HEK293 (cell line): ENCODE data around the gene IARS2.

Experiments
- EGR2 ChIP-seq: fragments of 450-650 bp; formaldehyde crosslinking; IDR thresholded peaks from 2 replicates; pipeline ENCODE4 v1.5.1; 2016; ENCODE audit warnings: low read depth, missing biosample characterization, missing genetic modification characterization
- GLI4 ChIP-seq: fragments of 450-650 bp; formaldehyde crosslinking; IDR thresholded peaks from 2 replicates; pipeline ENCODE4 v1.5.1; 2016; ENCODE audit warnings: missing biosample characterization, missing genetic modification characterization
- HOXD13 ChIP-seq: sonication (generic); formaldehyde crosslinking; IDR thresholded peaks from 2 replicates; pipeline ENCODE4 v1.8.0; 2022; ENCODE audit warnings: missing genetic modification reagents, borderline replicate concordance
- OSR2 ChIP-seq: fragments of 450-650 bp; formaldehyde crosslinking; IDR thresholded peaks from 2 replicates; pipeline ENCODE4 v1.5.1; 2016; ENCODE audit warnings: missing biosample characterization, missing genetic modification characterization
- SP3 ChIP-seq: fragments of 450-650 bp; formaldehyde crosslinking; IDR thresholded peaks from 2 replicates; pipeline ENCODE4 v1.5.1; 2016; ENCODE audit warnings: missing biosample characterization, missing genetic modification characterization
- TRIM28 ChIP-seq: IDR thresholded peaks from 2 replicates; pipeline ENCODE4 v1.6.1; 2011; ENCODE audit warnings: low read length, control low read depth, borderline replicate concordance
- ZBTB1 ChIP-seq: fragments of 450-650 bp; formaldehyde crosslinking; IDR thresholded peaks from 2 replicates; pipeline ENCODE4 v1.5.1; 2016; ENCODE audit warnings: missing biosample characterization, missing genetic modification characterization
- ZEB2 ChIP-seq: fragments of 450-650 bp; formaldehyde crosslinking; IDR thresholded peaks from 2 replicates; pipeline ENCODE4 v1.5.1; 2016; ENCODE audit warnings: missing biosample characterization, missing genetic modification characterization
- ZFP37 ChIP-seq: fragments of 450-650 bp; formaldehyde crosslinking; IDR thresholded peaks from 2 replicates; pipeline ENCODE4 v1.5.1; 2016; ENCODE audit warnings: missing biosample characterization, missing genetic modification characterization
- ZFP69B ChIP-seq: fragments of 450-650 bp; formaldehyde crosslinking; IDR thresholded peaks from 2 replicates; pipeline ENCODE4 v1.5.1; 2016; ENCODE audit warnings: missing biosample characterization, missing genetic modification characterization
- ZNF175 ChIP-seq: fragments of 450-650 bp; formaldehyde crosslinking; IDR thresholded peaks from 2 replicates; pipeline ENCODE4 v1.5.1; 2016; ENCODE audit warnings: missing biosample characterization, missing genetic modification characterization
- ZNF202 ChIP-seq: fragments of 450-650 bp; formaldehyde crosslinking; IDR thresholded peaks from 2 replicates; pipeline ENCODE4 v1.5.1; 2016; ENCODE audit warnings: missing biosample characterization, missing genetic modification characterization, borderline replicate concordance
- ZNF223 ChIP-seq: fragments of 450-650 bp; formaldehyde crosslinking; IDR thresholded peaks from 2 replicates; pipeline ENCODE4 v1.5.1; 2016; ENCODE audit warnings: missing biosample characterization, missing genetic modification characterization
- ZNF302 ChIP-seq: fragments of 450-650 bp; formaldehyde crosslinking; IDR thresholded peaks from 2 replicates; pipeline ENCODE4 v1.5.1; 2016; ENCODE audit warnings: missing biosample characterization, missing genetic modification characterization, low read depth
- ZNF324 ChIP-seq: fragments of 450-650 bp; formaldehyde crosslinking; IDR thresholded peaks from 2 replicates; pipeline ENCODE4 v1.5.1; 2016; ENCODE audit warnings: missing biosample characterization, missing genetic modification characterization
- ZNF391 ChIP-seq: fragments of 450-650 bp; formaldehyde crosslinking; IDR thresholded peaks from 2 replicates; pipeline ENCODE4 v1.5.1; 2016; ENCODE audit warnings: low read depth, missing biosample characterization, missing genetic modification characterization, borderline replicate concordance
- ZNF416 ChIP-seq: fragments of 450-650 bp; formaldehyde crosslinking; IDR thresholded peaks from 2 replicates; pipeline ENCODE4 v1.5.1; 2016; ENCODE audit warnings: missing biosample characterization, missing genetic modification characterization
- ZNF558 ChIP-seq: fragments of 450-650 bp; formaldehyde crosslinking; IDR thresholded peaks from 2 replicates; pipeline ENCODE4 v1.5.1; 2016; ENCODE audit warnings: missing biosample characterization, missing genetic modification characterization
- ZNF768 ChIP-seq: fragments of 450-650 bp; formaldehyde crosslinking; IDR thresholded peaks from 2 replicates; pipeline ENCODE4 v1.5.1; 2018; ENCODE audit warnings: missing biosample characterization, mild to moderate bottlenecking, missing genetic modification characterization
- TF ChIP-seq, protein P1 (sequence below): fragments of 450-650 bp; formaldehyde crosslinking; optimal IDR thresholded peaks from 2 replicates; pipeline ENCODE3; 2016; ENCODE audit warnings: missing biosample characterization, mild to moderate bottlenecking, missing genetic modification characterization
- TF ChIP-seq, protein P2 (sequence below): fragments of 450-650 bp; formaldehyde crosslinking; IDR thresholded peaks from 2 replicates; pipeline ENCODE4 v1.5.1; 2016; ENCODE audit warnings: missing biosample characterization, missing genetic modification characterization
- TF ChIP-seq, protein P3 (sequence below): fragments of 450-650 bp; formaldehyde crosslinking; IDR thresholded peaks from 2 replicates; pipeline ENCODE4 v1.5.1; 2016; ENCODE audit warnings: missing biosample characterization, missing genetic modification characterization
- TF ChIP-seq, protein P4 (sequence below): fragments of 450-650 bp; formaldehyde crosslinking; IDR thresholded peaks from 2 replicates; pipeline ENCODE4 v1.5.1; 2016; ENCODE audit warnings: missing biosample characterization, missing genetic modification characterization
- TF ChIP-seq, protein P5 (sequence below): fragments of 450-650 bp; formaldehyde crosslinking; conservative IDR thresholded peaks from 2 replicates; pipeline ENCODE4 v1.5.1; 2016; ENCODE audit warnings: low read depth, missing biosample characterization, missing genetic modification characterization
- TF ChIP-seq, protein P6 (sequence below): fragments of 450-650 bp; formaldehyde crosslinking; IDR thresholded peaks from 2 replicates; pipeline ENCODE4 v1.5.1; 2016; ENCODE audit warnings: missing biosample characterization, missing genetic modification characterization, low read depth

Gene IARS2

DNA sequence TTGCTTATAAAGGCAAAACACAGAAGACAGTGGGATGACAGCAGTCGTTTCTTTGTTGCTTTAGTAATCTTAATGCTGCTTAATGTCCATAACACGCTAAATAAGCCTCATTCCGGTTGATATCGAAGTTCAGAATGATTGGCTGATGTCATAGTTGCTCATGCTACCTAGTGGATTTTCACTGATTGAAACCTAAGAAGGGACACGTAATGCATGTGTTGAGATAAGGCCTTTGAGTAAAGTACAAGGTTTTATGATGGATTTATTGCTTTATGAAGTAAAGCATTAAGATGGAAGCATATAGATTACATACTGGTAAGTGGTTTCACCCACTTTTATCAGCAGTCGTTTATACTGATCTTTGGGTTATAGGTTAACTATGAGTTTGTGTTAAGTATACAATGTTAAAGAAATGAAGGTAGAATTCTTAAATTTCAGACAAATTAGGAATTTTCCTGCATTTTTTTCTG lies 25.1 kb downstream of the IARS2 start (continued):
- TF ChIP-seq, protein P1, sequence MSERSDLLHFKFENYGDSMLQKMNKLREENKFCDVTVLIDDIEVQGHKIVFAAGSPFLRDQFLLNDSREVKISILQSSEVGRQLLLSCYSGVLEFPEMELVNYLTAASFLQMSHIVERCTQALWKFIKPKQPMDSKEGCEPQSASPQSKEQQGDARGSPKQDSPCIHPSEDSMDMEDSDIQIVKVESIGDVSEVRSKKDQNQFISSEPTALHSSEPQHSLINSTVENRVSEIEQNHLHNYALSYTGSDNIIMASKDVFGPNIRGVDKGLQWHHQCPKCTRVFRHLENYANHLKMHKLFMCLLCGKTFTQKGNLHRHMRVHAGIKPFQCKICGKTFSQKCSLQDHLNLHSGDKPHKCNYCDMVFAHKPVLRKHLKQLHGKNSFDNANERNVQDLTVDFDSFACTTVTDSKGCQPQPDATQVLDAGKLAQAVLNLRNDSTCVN (tag by site-specific recombination), result no peak
- TF ChIP-seq GLI4 (tag by site-specific recombination), result no peak
- TF ChIP-seq ZNF768, result no peak
- TF ChIP-seq ZEB2 (tag by site-specific recombination), result peak; percentile 99
- peak; percentile 84; the same call in 1 of the 2 replicates for TF ChIP-seq ZNF558 (tag by site-specific recombination)
- TF ChIP-seq, protein P2, sequence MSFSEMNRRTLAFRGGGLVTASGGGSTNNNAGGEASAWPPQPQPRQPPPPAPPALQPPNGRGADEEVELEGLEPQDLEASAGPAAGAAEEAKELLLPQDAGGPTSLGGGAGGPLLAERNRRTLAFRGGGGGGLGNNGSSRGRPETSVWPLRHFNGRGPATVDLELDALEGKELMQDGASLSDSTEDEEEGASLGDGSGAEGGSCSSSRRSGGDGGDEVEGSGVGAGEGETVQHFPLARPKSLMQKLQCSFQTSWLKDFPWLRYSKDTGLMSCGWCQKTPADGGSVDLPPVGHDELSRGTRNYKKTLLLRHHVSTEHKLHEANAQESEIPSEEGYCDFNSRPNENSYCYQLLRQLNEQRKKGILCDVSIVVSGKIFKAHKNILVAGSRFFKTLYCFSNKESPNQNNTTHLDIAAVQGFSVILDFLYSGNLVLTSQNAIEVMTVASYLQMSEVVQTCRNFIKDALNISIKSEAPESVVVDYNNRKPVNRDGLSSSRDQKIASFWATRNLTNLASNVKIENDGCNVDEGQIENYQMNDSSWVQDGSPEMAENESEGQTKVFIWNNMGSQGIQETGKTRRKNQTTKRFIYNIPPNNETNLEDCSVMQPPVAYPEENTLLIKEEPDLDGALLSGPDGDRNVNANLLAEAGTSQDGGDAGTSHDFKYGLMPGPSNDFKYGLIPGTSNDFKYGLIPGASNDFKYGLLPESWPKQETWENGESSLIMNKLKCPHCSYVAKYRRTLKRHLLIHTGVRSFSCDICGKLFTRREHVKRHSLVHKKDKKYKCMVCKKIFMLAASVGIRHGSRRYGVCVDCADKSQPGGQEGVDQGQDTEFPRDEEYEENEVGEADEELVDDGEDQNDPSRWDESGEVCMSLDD, result no peak
- TF ChIP-seq ZBTB1 (tag by site-specific recombination), result peak; percentile 88; the same call in 1 of the 2 replicates
- TF ChIP-seq SP3 (tag by site-specific recombination), result peak; percentile 56
- TF ChIP-seq, protein P3, sequence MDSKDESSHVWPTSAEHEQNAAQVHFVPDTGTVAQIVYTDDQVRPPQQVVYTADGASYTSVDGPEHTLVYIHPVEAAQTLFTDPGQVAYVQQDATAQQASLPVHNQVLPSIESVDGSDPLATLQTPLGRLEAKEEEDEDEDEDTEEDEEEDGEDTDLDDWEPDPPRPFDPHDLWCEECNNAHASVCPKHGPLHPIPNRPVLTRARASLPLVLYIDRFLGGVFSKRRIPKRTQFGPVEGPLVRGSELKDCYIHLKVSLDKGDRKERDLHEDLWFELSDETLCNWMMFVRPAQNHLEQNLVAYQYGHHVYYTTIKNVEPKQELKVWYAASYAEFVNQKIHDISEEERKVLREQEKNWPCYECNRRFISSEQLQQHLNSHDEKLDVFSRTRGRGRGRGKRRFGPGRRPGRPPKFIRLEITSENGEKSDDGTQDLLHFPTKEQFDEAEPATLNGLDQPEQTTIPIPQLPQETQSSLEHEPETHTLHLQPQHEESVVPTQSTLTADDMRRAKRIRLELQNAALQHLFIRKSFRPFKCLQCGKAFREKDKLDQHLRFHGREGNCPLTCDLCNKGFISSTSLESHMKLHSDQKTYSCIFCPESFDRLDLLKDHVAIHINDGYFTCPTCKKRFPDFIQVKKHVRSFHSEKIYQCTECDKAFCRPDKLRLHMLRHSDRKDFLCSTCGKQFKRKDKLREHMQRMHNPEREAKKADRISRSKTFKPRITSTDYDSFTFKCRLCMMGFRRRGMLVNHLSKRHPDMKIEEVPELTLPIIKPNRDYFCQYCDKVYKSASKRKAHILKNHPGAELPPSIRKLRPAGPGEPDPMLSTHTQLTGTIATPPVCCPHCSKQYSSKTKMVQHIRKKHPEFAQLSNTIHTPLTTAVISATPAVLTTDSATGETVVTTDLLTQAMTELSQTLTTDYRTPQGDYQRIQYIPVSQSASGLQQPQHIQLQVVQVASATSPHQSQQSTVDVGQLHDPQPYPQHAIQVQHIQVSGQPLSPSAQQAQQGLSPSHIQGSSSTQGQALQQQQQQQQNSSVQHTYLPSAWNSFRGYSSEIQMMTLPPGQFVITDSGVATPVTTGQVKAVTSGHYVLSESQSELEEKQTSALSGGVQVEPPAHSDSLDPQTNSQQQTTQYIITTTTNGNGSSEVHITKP (tag by site-specific recombination), result peak; percentile 93
- TF ChIP-seq ZNF175 (tag by site-specific recombination), result no peak
- TF ChIP-seq OSR2 (tag by site-specific recombination), result peak; percentile 99
- TF ChIP-seq EGR2 (tag by site-specific recombination), result no peak
- TF ChIP-seq ZNF416 (tag by site-specific recombination), result no peak
- peak; percentile 81; the same call in 1 of the 2 replicates for TF ChIP-seq ZFP69B (tag by site-specific recombination)
- TF ChIP-seq, protein P4, sequence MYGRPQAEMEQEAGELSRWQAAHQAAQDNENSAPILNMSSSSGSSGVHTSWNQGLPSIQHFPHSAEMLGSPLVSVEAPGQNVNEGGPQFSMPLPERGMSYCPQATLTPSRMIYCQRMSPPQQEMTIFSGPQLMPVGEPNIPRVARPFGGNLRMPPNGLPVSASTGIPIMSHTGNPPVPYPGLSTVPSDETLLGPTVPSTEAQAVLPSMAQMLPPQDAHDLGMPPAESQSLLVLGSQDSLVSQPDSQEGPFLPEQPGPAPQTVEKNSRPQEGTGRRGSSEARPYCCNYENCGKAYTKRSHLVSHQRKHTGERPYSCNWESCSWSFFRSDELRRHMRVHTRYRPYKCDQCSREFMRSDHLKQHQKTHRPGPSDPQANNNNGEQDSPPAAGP (tag by site-specific recombination), result peak; percentile 89; the same call in 1 of the 2 replicates
- peak; percentile 91; the same call in 1 of the 2 replicates for TF ChIP-seq ZFP37 (tag by site-specific recombination)
- 0 out of 2 replicates have a peak, but pooled peaks have one; percentile 51 for TF ChIP-seq ZNF302 (tag by site-specific recombination)
- TF ChIP-seq ZNF391 (tag by site-specific recombination), result peak; percentile 90
- TF ChIP-seq, protein P5, sequence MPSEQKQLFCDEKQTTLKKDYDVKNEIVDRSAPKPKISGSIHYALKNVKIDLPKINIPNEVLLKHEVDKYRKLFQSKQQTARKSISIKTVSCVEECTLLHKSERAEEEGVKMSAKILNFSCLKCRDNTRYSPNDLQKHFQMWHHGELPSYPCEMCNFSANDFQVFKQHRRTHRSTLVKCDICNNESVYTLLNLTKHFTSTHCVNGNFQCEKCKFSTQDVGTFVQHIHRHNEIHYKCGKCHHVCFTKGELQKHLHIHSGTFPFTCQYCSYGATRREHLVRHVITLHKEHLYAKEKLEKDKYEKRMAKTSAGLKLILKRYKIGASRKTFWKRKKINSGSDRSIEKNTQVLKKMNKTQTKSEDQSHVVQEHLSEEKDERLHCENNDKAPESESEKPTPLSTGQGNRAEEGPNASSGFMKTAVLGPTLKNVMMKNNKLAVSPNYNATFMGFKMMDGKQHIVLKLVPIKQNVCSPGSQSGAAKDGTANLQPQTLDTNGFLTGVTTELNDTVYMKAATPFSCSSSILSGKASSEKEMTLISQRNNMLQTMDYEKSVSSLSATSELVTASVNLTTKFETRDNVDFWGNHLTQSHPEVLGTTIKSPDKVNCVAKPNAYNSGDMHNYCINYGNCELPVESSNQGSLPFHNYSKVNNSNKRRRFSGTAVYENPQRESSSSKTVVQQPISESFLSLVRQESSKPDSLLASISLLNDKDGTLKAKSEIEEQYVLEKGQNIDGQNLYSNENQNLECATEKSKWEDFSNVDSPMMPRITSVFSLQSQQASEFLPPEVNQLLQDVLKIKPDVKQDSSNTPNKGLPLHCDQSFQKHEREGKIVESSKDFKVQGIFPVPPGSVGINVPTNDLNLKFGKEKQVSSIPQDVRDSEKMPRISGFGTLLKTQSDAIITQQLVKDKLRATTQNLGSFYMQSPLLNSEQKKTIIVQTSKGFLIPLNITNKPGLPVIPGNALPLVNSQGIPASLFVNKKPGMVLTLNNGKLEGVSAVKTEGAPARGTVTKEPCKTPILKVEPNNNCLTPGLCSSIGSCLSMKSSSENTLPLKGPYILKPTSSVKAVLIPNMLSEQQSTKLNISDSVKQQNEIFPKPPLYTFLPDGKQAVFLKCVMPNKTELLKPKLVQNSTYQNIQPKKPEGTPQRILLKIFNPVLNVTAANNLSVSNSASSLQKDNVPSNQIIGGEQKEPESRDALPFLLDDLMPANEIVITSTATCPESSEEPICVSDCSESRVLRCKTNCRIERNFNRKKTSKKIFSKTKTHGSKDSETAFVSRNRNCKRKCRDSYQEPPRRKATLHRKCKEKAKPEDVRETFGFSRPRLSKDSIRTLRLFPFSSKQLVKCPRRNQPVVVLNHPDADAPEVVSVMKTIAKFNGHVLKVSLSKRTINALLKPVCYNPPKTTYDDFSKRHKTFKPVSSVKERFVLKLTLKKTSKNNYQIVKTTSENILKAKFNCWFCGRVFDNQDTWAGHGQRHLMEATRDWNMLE, result peak; percentile 48; the same call in 1 of the 2 replicates
- no peak for TF ChIP-seq ZNF202 (tag by site-specific recombination)
- TF ChIP-seq, protein P6, sequence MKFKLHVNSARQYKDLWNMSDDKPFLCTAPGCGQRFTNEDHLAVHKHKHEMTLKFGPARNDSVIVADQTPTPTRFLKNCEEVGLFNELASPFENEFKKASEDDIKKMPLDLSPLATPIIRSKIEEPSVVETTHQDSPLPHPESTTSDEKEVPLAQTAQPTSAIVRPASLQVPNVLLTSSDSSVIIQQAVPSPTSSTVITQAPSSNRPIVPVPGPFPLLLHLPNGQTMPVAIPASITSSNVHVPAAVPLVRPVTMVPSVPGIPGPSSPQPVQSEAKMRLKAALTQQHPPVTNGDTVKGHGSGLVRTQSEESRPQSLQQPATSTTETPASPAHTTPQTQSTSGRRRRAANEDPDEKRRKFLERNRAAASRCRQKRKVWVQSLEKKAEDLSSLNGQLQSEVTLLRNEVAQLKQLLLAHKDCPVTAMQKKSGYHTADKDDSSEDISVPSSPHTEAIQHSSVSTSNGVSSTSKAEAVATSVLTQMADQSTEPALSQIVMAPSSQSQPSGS, result peak; percentile 98
- TF ChIP-seq TRIM28, result peak; percentile 77; the same call in 1 of the 2 replicates
- peak; percentile 86 for TF ChIP-seq ZNF324 (tag by site-specific recombination)
- TF ChIP-seq ZNF223 (tag by site-specific recombination), result no peak
- TF ChIP-seq HOXD13, result no peak
